Epithelial cell of esophagus (primary cell): ENCODE results near the gene ZNF853.
"Not testable (repeated sequence)": the region's sequence is repeated elsewhere in the genome, so short reads cannot be mapped to it uniquely, and the experiment has no call there.

ENCODE experiments used
- DNase-seq: peaks from one replicate; pipeline ENCODE4 v3.0.0; 2010; ENCODE audit warnings: low read depth
- H3K4me3 ChIP-seq: 2 replicates; pipeline ENCODE4 v1.5.1; 2011; ENCODE audit warnings: mild to moderate bottlenecking, low read length, control low read depth
- CTCF ChIP-seq: IDR thresholded peaks from 2 replicates; pipeline ENCODE4 v1.5.1; 2011; ENCODE audit warnings: low read depth, mild to moderate bottlenecking, low read length, control low read depth, inconsistent platforms; ENCODE audit not compliant: insufficient read depth; ENCODE audit errors: missing control alignments

Gene ZNF853

GRCh38 chr7:6654113-6654841 lies 38.9 kb downstream of the ZNF853 start:
- no peak overlapping the region for H3K4me3 ChIP-seq
- no peak for DNase-seq
- TF ChIP-seq CTCF: no peak

GRCh38 chr7:6654842-6655610 lies 39.6 kb downstream of the ZNF853 start:
- DNase-seq: no peak
- no peak for TF ChIP-seq CTCF
- H3K4me3 ChIP-seq: no peak overlapping the region

GRCh38 chr7:6655636-6656385 lies 40.4 kb downstream of the ZNF853 start:
- no peak for TF ChIP-seq CTCF
- H3K4me3 ChIP-seq: no peak overlapping the region
- DNase-seq: no peak

GRCh38 chr7:6656413-6656812 lies 41.0 kb downstream of the ZNF853 start:
- H3K4me3 ChIP-seq: no peak overlapping the region
- TF ChIP-seq CTCF: no peak
- DNase-seq: no peak

- H3K4me3 ChIP-seq: no peak overlapping the region
- TF ChIP-seq CTCF: no peak
- DNase-seq: no peak
These were observed 43.4 kb downstream of the ZNF853 start for GRCh38 chr7:6658618-6659345.

- DNase-seq, H3K4me3 ChIP-seq: not testable (repeated sequence)
These were observed 55.4 kb downstream of the ZNF853 start for GRCh38 chr7:6670851-6671250.
